Panc1 (cell line): ENCODE data around the gene EARS2. TPM values are rescaled to one million over a fixed set of nuclear protein-coding genes. Genes with fewer than 3 reads are reported as not detected.
"Not testable (repeated sequence)": the region's sequence is repeated elsewhere in the genome, so short reads cannot be mapped to it uniquely, and the experiment has no call there.

Source experiments
- ATAC-seq: fragments of 200-7000 bp; cut with Tn5 transposase; 2 replicates; pipeline ENCODE4 v1.9.1; 2020; ENCODE audit warnings: mild to moderate bottlenecking, moderate library complexity
- BruUV-seq: library from RNA; stranded (reverse); fragments of 400-500 nt; replicated peaks from 2 replicates; lab custom pipeline; 2021; lab: Mats Ljungman, UMichigan
- CTCF ChIA-PET: fragments of 300-600 bp; sonication (Branson Sonifier 250); formaldehyde crosslinking; loops from one replicate; lab custom pipeline; 2022; ENCODE audit warnings: antibody characterized with exemption; lab: Charles Lee
- POLR2A ChIA-PET: fragments of 300-600 bp; sonication (Branson Sonifier 250); formaldehyde crosslinking; loops from one replicate; lab custom pipeline; 2022; ENCODE audit warnings: antibody characterized with exemption; lab: Charles Lee
- DNase-seq: peaks from one replicate; pipeline ENCODE4 v3.0.0-alpha.2; 2010; ENCODE audit warnings: low read depth, low spot score
- H3K27ac ChIP-seq: 2 replicates; pipeline ENCODE4 v1.5.1; 2011; ENCODE audit warnings: mild to moderate bottlenecking, low read length, inconsistent platforms
- H3K27me3 ChIP-seq: fragments of 200-500 bp; sonication (Bioruptor generic); 2 replicates; pipeline ENCODE4 v1.6.0; 2014; ENCODE audit warnings: low read length, inconsistent platforms; ENCODE audit not compliant: control insufficient read depth, insufficient read depth
- H3K36me3 ChIP-seq: fragments of 200-500 bp; sonication (Bioruptor generic); 2 replicates; pipeline ENCODE4 v1.5.1; 2014; ENCODE audit warnings: inconsistent platforms, mild to moderate bottlenecking, low read length, moderate library complexity; ENCODE audit not compliant: control insufficient read depth, insufficient read depth
- H3K4me1 ChIP-seq: 2 replicates; pipeline ENCODE4 v1.5.1; 2011; ENCODE audit warnings: inconsistent platforms, mild to moderate bottlenecking, low read length, moderate library complexity; ENCODE audit not compliant: control insufficient read depth, insufficient read depth
- H3K4me3 ChIP-seq, 2 experiments: 2 replicates each; pipeline ENCODE4 v1.5.1; 2011 to 2012; ENCODE audit warnings: low read depth in 2 of 2, low read length in 2 of 2, mild to moderate bottlenecking in 2 of 2, inconsistent platforms in 1 of 2, moderate library complexity in 1 of 2
- H3K9me3 ChIP-seq: fragments of 200-500 bp; sonication (Bioruptor generic); 2 replicates; pipeline ENCODE4 v1.5.1; 2014; ENCODE audit warnings: low read depth, mild to moderate bottlenecking, inconsistent platforms, low read length, moderate library complexity; ENCODE audit not compliant: control insufficient read depth, insufficient read depth
- CTCF ChIP-seq: fragments of 450-650 bp; IDR thresholded peaks from 2 replicates; pipeline ENCODE4 v1.5.1; 2017; ENCODE audit warnings: mild to moderate bottlenecking
- POLR2AphosphoS5 ChIP-seq: IDR thresholded peaks from 2 replicates; pipeline ENCODE4 v1.6.1; 2012; ENCODE audit warnings: mild to moderate bottlenecking, low read depth, low read length, moderate library complexity
- REST ChIP-seq, 2 experiments: IDR thresholded peaks; 2 replicates each; pipeline ENCODE4 v1.6.1; 2011 to 2012; ENCODE audit warnings: low read depth in 2 of 2, control low read depth in 1 of 2, low read length in 1 of 2, mild to moderate bottlenecking in 1 of 2, moderate library complexity in 1 of 2; ENCODE audit not compliant: insufficient read depth in 1 of 2
- SIN3A ChIP-seq: IDR thresholded peaks from 2 replicates; pipeline ENCODE4 v1.6.1; 2012; ENCODE audit warnings: low read depth, mild to moderate bottlenecking, low read length, moderate library complexity, borderline replicate concordance; ENCODE audit not compliant: insufficient read depth
- TCF7L2 ChIP-seq: IDR thresholded peaks from 2 replicates; pipeline ENCODE4 v1.6.1; 2011; ENCODE audit warnings: mild to moderate bottlenecking, low read depth, low read length, inconsistent platforms
- in situ Hi-C: cut with HindIII; loops from 2 replicates; pipeline ENCODE4 v1.10.0; 2016; ENCODE audit warnings: low sequenced_read_pairs, low pct_unique_long_range_greater_than_20kb
- intact Hi-C: fragments of 100-400 bp; cut with micrococcal nuclease; formaldehyde crosslinking; loops from one replicate; pipeline ENCODE4 v1.10.0; 2022; ENCODE audit not compliant: unreplicated experiment
- total RNA-seq: library from RNA; stranded (reverse); gene quantifications from one replicate; pipeline ENCODE4 v1.2.1, GENCODE V29; 2021; ENCODE audit not compliant: unreplicated experiment

Gene EARS2
- total RNA-seq, 1 experiment from 2014 or later, result 31.3 TPM

GRCh38 chr16:23485257-23485614 lies 71.9 kb downstream of the EARS2 start:
- in situ Hi-C loops, result no loop called here
- BruUV-seq, result no TSS peak
- no peak for ATAC-seq
- Histone ChIP-seq H3K9me3 (no peaks in the 10 kb centered on the region), H3K4me1 (no peaks in the 10 kb centered on the region), H3K27ac (no peak overlapping the region), H3K4me3 (no peak overlapping the region), H3K36me3 (peaks cover 17% of the 10 kb centered on the region), H3K27me3 (no peaks in the 10 kb centered on the region)
- ChIA-PET CTCF (no interaction called here), POLR2A (interaction anchor here (0.6 kb wide), 1 partner anchor 1138 kb away, joined by 15 read pairs; no protein-coding TSS in a partner anchor)
- intact Hi-C loops, result no loop called here
- no peak for DNase-seq
- no peak for TF ChIP-seq SIN3A
- no peak for TF ChIP-seq POLR2AphosphoS5
- no peak for TF ChIP-seq CTCF
- TF ChIP-seq TCF7L2, result no peak
- no peak for TF ChIP-seq REST (IDR thresholded peaks at IDR 0.05; ENCODE audit: insufficient read depth in 1 of 2, low read depth in 2 of 2, low read length in 1 of 2)

GRCh38 chr16:23484510-23485256 lies 72.5 kb downstream of the EARS2 start:
- intact Hi-C loops, result no loop called here
- Histone ChIP-seq H3K27ac (no peak overlapping the region), H3K9me3 (no peaks in the 10 kb centered on the region), H3K36me3 (peaks cover 18% of the 10 kb centered on the region), H3K4me3 (no peak overlapping the region), H3K4me1 (no peaks in the 10 kb centered on the region), H3K27me3 (no peaks in the 10 kb centered on the region)
- ChIA-PET POLR2A (interaction anchor here (0.6 kb wide), 1 partner anchor 1139 kb away, joined by 15 read pairs; no protein-coding TSS in a partner anchor), CTCF (no interaction called here)
- in situ Hi-C loops, result no loop called here
- TF ChIP-seq POLR2AphosphoS5 (no peak), SIN3A (no peak), TCF7L2 (no peak), REST (IDR thresholded peaks at IDR 0.05; ENCODE audit: insufficient read depth in 1 of 2, low read depth in 2 of 2, low read length in 1 of 2) (no peak), CTCF (no peak)
- DNase-seq (no peak), ATAC-seq (no peak)
- BruUV-seq, result no TSS peak

GRCh38 chr16:23483492-23483891 lies 73.7 kb downstream of the EARS2 start:
- H3K9me3 ChIP-seq, CTCF ChIA-PET, H3K4me1 ChIP-seq, intact Hi-C loops, H3K4me3 ChIP-seq, in situ Hi-C loops, DNase-seq, H3K27me3 ChIP-seq, ATAC-seq, POLR2A ChIA-PET, H3K27ac ChIP-seq, BruUV-seq: not testable (repeated sequence)
- peaks cover 14% of the 10 kb centered on the region for H3K36me3 ChIP-seq
